HFF-Myc (cell line): ENCODE results near the gene XDH.

Experiments used
- DNase-seq: peaks from one replicate; pipeline ENCODE4 v3.0.0-alpha.2; 2011; ENCODE audit warnings: low read depth; ENCODE audit errors: extremely low read depth
- H3K4me3 ChIP-seq: replicated peaks from 2 replicates; pipeline ENCODE4 v1.5.1; 2011; ENCODE audit warnings: low read depth, mild to moderate bottlenecking, control low read depth, low read length
- CTCF ChIP-seq: IDR thresholded peaks from 2 replicates; pipeline ENCODE4 v1.5.1; 2012; ENCODE audit warnings: mild to moderate bottlenecking, low read depth, low read length, control low read depth; ENCODE audit errors: missing control alignments

Gene XDH

GRCh38 chr2:31319406-31320175, 95.0 kb downstream of the XDH start:
- no peak overlapping the region for H3K4me3 ChIP-seq
- TF ChIP-seq CTCF: no peak
- DNase-seq: peak; percentile 84

- no peak overlapping the region for H3K4me3 ChIP-seq
- no peak for TF ChIP-seq CTCF
- no peak for DNase-seq
Measured at GRCh38 chr2:31318361-31319336, 95.9 kb downstream of the XDH start.

GRCh38 chr2:31317396-31317795, 97.1 kb downstream of the XDH start:
- TF ChIP-seq CTCF: no peak
- no peak for DNase-seq
- H3K4me3 ChIP-seq: no peak overlapping the region

- TF ChIP-seq CTCF: no peak
- no peak for DNase-seq
- H3K4me3 ChIP-seq: no peak overlapping the region
Measured at GRCh38 chr2:31314761-31315160, 99.8 kb downstream of the XDH start.

- H3K4me3 ChIP-seq: no peak overlapping the region
- DNase-seq: no peak
- no peak for TF ChIP-seq CTCF
Measured at GRCh38 chr2:31312898-31313297, 101.6 kb downstream of the XDH start.

- no peak overlapping the region for H3K4me3 ChIP-seq
- TF ChIP-seq CTCF: no peak
Measured at GRCh38 chr2:31304816-31305215, 109.7 kb downstream of the XDH start.

More at GRCh38 chr2:31304816-31305215, 109.7 kb downstream of the XDH start:
- DNase-seq: no peak
